IPS-20b (cell line): ENCODE measurements around the gene WDFY4.

Experiments used
- H3K27ac ChIP-seq: one replicate; pipeline ENCODE4 v1.5.1; 2013; ENCODE audit warnings: low read length
- H3K27me3 ChIP-seq: 2 replicates; pipeline ENCODE4 v1.6.1; 2013; ENCODE audit warnings: mild to moderate bottlenecking, low read length, inconsistent platforms; ENCODE audit not compliant: insufficient read depth
- H3K36me3 ChIP-seq: 2 replicates; pipeline ENCODE4 v1.6.1; 2013; ENCODE audit warnings: low read depth, mild to moderate bottlenecking, inconsistent platforms, low read length, moderate library complexity; ENCODE audit not compliant: insufficient read depth
- H3K4me1 ChIP-seq: 2 replicates; pipeline ENCODE4 v1.6.1; 2013; ENCODE audit warnings: mild to moderate bottlenecking, control low read depth, inconsistent platforms, low read length, moderate library complexity; ENCODE audit not compliant: insufficient read depth
- H3K4me3 ChIP-seq: 2 replicates; pipeline ENCODE4 v1.5.1; 2013; ENCODE audit warnings: mild to moderate bottlenecking, low read length, inconsistent platforms
- H3K9ac ChIP-seq: 2 replicates; pipeline ENCODE4 v1.6.1; 2013; ENCODE audit warnings: low read depth, mild to moderate bottlenecking, inconsistent platforms, low read length, moderate library complexity
- H3K9me3 ChIP-seq: 2 replicates; pipeline ENCODE4 v1.6.1; 2013; ENCODE audit warnings: mild to moderate bottlenecking, low read depth, low read length, inconsistent platforms; ENCODE audit not compliant: insufficient read depth

WDFY4 gene

GRCh38 chr10:48946891-48947500 lies 262.3 kb downstream of the WDFY4 start:
- H3K4me1 ChIP-seq, result no peaks in the 10 kb centered on the region
- H3K27ac ChIP-seq, result no peak overlapping the region
- no peak overlapping the region for H3K4me3 ChIP-seq
- H3K9me3 ChIP-seq, result no peaks in the 10 kb centered on the region
- no peaks in the 10 kb centered on the region for H3K27me3 ChIP-seq
- no peak overlapping the region for H3K9ac ChIP-seq
- H3K36me3 ChIP-seq, result no peaks in the 10 kb centered on the region

GRCh38 chr10:48947690-48948469 lies 263.2 kb downstream of the WDFY4 start:
- no peak overlapping the region for H3K9ac ChIP-seq
- no peak overlapping the region for H3K27ac ChIP-seq
- no peak overlapping the region for H3K4me3 ChIP-seq
- no peaks in the 10 kb centered on the region for H3K27me3 ChIP-seq
- H3K36me3 ChIP-seq, result no peaks in the 10 kb centered on the region
- no peaks in the 10 kb centered on the region for H3K9me3 ChIP-seq
- H3K4me1 ChIP-seq, result no peaks in the 10 kb centered on the region

- Histone ChIP-seq H3K36me3 (no peaks in the 10 kb centered on the region), H3K4me1 (no peaks in the 10 kb centered on the region), H3K9ac (no peak overlapping the region), H3K27ac (no peak overlapping the region), H3K9me3 (no peaks in the 10 kb centered on the region), H3K4me3 (no peak overlapping the region), H3K27me3 (no peaks in the 10 kb centered on the region)
Observed at GRCh38 chr10:48948470-48949037, 263.9 kb downstream of the WDFY4 start.

GRCh38 chr10:48951707-48952106 lies 267.0 kb downstream of the WDFY4 start:
- no peaks in the 10 kb centered on the region for H3K27me3 ChIP-seq
- H3K4me3 ChIP-seq, result no peak overlapping the region
- H3K9ac ChIP-seq, result no peak overlapping the region
- no peaks in the 10 kb centered on the region for H3K4me1 ChIP-seq
- no peaks in the 10 kb centered on the region for H3K36me3 ChIP-seq
- no peak overlapping the region for H3K27ac ChIP-seq
- no peaks in the 10 kb centered on the region for H3K9me3 ChIP-seq

GRCh38 chr10:48957361-48958151 lies 272.9 kb downstream of the WDFY4 start:
- H3K9ac ChIP-seq, result no peak overlapping the region
- no peak overlapping the region for H3K4me3 ChIP-seq
- no peak overlapping the region for H3K27ac ChIP-seq
- no peaks in the 10 kb centered on the region for H3K27me3 ChIP-seq
- H3K4me1 ChIP-seq, result no peaks in the 10 kb centered on the region
- no peaks in the 10 kb centered on the region for H3K9me3 ChIP-seq
- no peaks in the 10 kb centered on the region for H3K36me3 ChIP-seq

GRCh38 chr10:48958598-48959190 lies 274.0 kb downstream of the WDFY4 start:
- Histone ChIP-seq H3K9me3 (no peaks in the 10 kb centered on the region), H3K4me1 (no peaks in the 10 kb centered on the region), H3K36me3 (no peaks in the 10 kb centered on the region), H3K27ac (no peak overlapping the region), H3K27me3 (no peaks in the 10 kb centered on the region), H3K4me3 (no peak overlapping the region), H3K9ac (no peak overlapping the region)

GRCh38 chr10:48964038-48964437 lies 279.4 kb downstream of the WDFY4 start:
- Histone ChIP-seq H3K9me3 (no peaks in the 10 kb centered on the region), H3K4me3 (no peak overlapping the region), H3K9ac (no peak overlapping the region), H3K27ac (no peak overlapping the region), H3K4me1 (no peaks in the 10 kb centered on the region), H3K27me3 (no peaks in the 10 kb centered on the region), H3K36me3 (no peaks in the 10 kb centered on the region)

- Histone ChIP-seq H3K36me3 (no peaks in the 10 kb centered on the region), H3K27ac (no peak overlapping the region), H3K4me3 (no peak overlapping the region), H3K9ac (no peak overlapping the region), H3K9me3 (no peaks in the 10 kb centered on the region), H3K4me1 (no peaks in the 10 kb centered on the region), H3K27me3 (no peaks in the 10 kb centered on the region)
Observed at GRCh38 chr10:48965460-48965859, 280.8 kb downstream of the WDFY4 start.

- H3K9me3 ChIP-seq, result no peaks in the 10 kb centered on the region
- H3K27me3 ChIP-seq, result no peaks in the 10 kb centered on the region
- no peaks in the 10 kb centered on the region for H3K36me3 ChIP-seq
- no peak overlapping the region for H3K27ac ChIP-seq
- no peaks in the 10 kb centered on the region for H3K4me1 ChIP-seq
- no peak overlapping the region for H3K9ac ChIP-seq
- H3K4me3 ChIP-seq, result no peak overlapping the region
Observed at GRCh38 chr10:48968036-48968435, 283.4 kb downstream of the WDFY4 start.

- Histone ChIP-seq H3K9me3 (no peaks in the 10 kb centered on the region), H3K27ac (no peak overlapping the region), H3K36me3 (no peaks in the 10 kb centered on the region), H3K9ac (no peak overlapping the region), H3K27me3 (no peaks in the 10 kb centered on the region), H3K4me1 (no peaks in the 10 kb centered on the region), H3K4me3 (no peak overlapping the region)
Observed at GRCh38 chr10:48970046-48970445, 285.4 kb downstream of the WDFY4 start.

GRCh38 chr10:48970654-48971053 lies 286.0 kb downstream of the WDFY4 start:
- Histone ChIP-seq H3K9ac (no peak overlapping the region), H3K4me3 (no peak overlapping the region), H3K27me3 (no peaks in the 10 kb centered on the region), H3K9me3 (no peaks in the 10 kb centered on the region), H3K4me1 (no peaks in the 10 kb centered on the region), H3K27ac (no peak overlapping the region), H3K36me3 (no peaks in the 10 kb centered on the region)
